SJCRH30 (cell line): ENCODE measurements around the gene KAZN. TPM values are rescaled to one million over a fixed set of nuclear protein-coding genes. Genes with fewer than 3 reads are reported as not detected.

Source experiments
- DNase-seq, 2 experiments: peaks; one replicate each; pipeline ENCODE4 v3.0.0-alpha.2; 2015 to 2020
- H3K27ac ChIP-seq: fragments of 250-450 bp; sonication (Bioruptor Pico); 2 replicates; pipeline ENCODE4 v1.5.1; 2020; ENCODE audit warnings: mild to moderate bottlenecking, moderate library complexity
- H3K27me3 ChIP-seq: fragments of 250-450 bp; sonication (Bioruptor Pico); 2 replicates; pipeline ENCODE4 v1.5.1; 2020; ENCODE audit warnings: mild to moderate bottlenecking, moderate library complexity
- H3K36me3 ChIP-seq: fragments of 250-450 bp; sonication (Bioruptor Pico); 2 replicates; pipeline ENCODE4 v1.5.1; 2020; ENCODE audit warnings: mild to moderate bottlenecking, moderate library complexity
- H3K4me1 ChIP-seq: fragments of 250-450 bp; sonication (Bioruptor Pico); 2 replicates; pipeline ENCODE4 v1.5.1; 2020; ENCODE audit warnings: mild to moderate bottlenecking, moderate library complexity
- H3K4me3 ChIP-seq: fragments of 250-450 bp; sonication (Bioruptor Pico); 2 replicates; pipeline ENCODE4 v1.5.1; 2020; ENCODE audit warnings: mild to moderate bottlenecking, moderate library complexity
- H3K9me3 ChIP-seq: fragments of 250-450 bp; sonication (Bioruptor Pico); replicated peaks from 2 replicates; pipeline ENCODE4 v1.5.1; 2020; ENCODE audit warnings: mild to moderate bottlenecking, moderate library complexity
- total RNA-seq: library from RNA; depleted of rRNA; stranded (reverse); fragments of >200 nt; shearing (Covaris generic); gene quantifications from 2 replicates; pipeline ENCODE4 v1.2.3, GENCODE V29; 2014

Gene KAZN
- total RNA-seq, 1 experiment from 2014 or later: 0.10 TPM

- no peaks in the 10 kb centered on the region for H3K36me3 ChIP-seq
- no peak overlapping the region for H3K4me3 ChIP-seq
- H3K27me3 ChIP-seq: no peaks in the 10 kb centered on the region
- no peaks in the 10 kb centered on the region for H3K4me1 ChIP-seq
- DNase-seq: no peak
- H3K9me3 ChIP-seq: no peaks in the 10 kb centered on the region
- no peak overlapping the region for H3K27ac ChIP-seq
Observed at GRCh38 chr1:14980621-14981218, 382.2 kb downstream of the KAZN start.

- no peaks in the 10 kb centered on the region for H3K27me3 ChIP-seq
- no peak overlapping the region for H3K27ac ChIP-seq
- H3K9me3 ChIP-seq: no peaks in the 10 kb centered on the region
- DNase-seq: no peak
- no peaks in the 10 kb centered on the region for H3K36me3 ChIP-seq
- no peaks in the 10 kb centered on the region for H3K4me1 ChIP-seq
- no peak overlapping the region for H3K4me3 ChIP-seq
Observed at GRCh38 chr1:14982029-14982428, 383.5 kb downstream of the KAZN start.

- H3K4me3 ChIP-seq: no peak overlapping the region
- H3K9me3 ChIP-seq: no peaks in the 10 kb centered on the region
- no peaks in the 10 kb centered on the region for H3K4me1 ChIP-seq
- H3K27ac ChIP-seq: no peak overlapping the region
- no peaks in the 10 kb centered on the region for H3K27me3 ChIP-seq
- no peak for DNase-seq
- H3K36me3 ChIP-seq: no peaks in the 10 kb centered on the region
Observed at GRCh38 chr1:14983277-14983676, 384.8 kb downstream of the KAZN start.

GRCh38 chr1:14986168-14986567 lies 387.7 kb downstream of the KAZN start:
- Histone ChIP-seq H3K4me3 (no peak overlapping the region), H3K27me3 (no peaks in the 10 kb centered on the region), H3K27ac (no peak overlapping the region), H3K9me3 (no peaks in the 10 kb centered on the region), H3K4me1 (no peaks in the 10 kb centered on the region), H3K36me3 (no peaks in the 10 kb centered on the region)
- DNase-seq: no peak

- no peak overlapping the region for H3K27ac ChIP-seq
- H3K9me3 ChIP-seq: no peaks in the 10 kb centered on the region
- H3K27me3 ChIP-seq: no peaks in the 10 kb centered on the region
- H3K36me3 ChIP-seq: no peaks in the 10 kb centered on the region
- H3K4me3 ChIP-seq: no peak overlapping the region
- H3K4me1 ChIP-seq: no peaks in the 10 kb centered on the region
- peak; percentile 31 to 34 for DNase-seq
Observed at GRCh38 chr1:14987829-14988603, 389.5 kb downstream of the KAZN start.

GRCh38 chr1:14988636-14989035 lies 390.2 kb downstream of the KAZN start:
- no peak for DNase-seq

GRCh38 chr1:14989931-14990728 lies 391.6 kb downstream of the KAZN start:
- Histone ChIP-seq H3K4me1 (no peaks in the 10 kb centered on the region), H3K4me3 (no peak overlapping the region), H3K27ac (no peak overlapping the region), H3K27me3 (peaks cover 3% of the 10 kb centered on the region; the same call in 1 of the 2 replicates), H3K9me3 (no peaks in the 10 kb centered on the region), H3K36me3 (no peaks in the 10 kb centered on the region)
- no peak for DNase-seq

More at GRCh38 chr1:14988636-14989035, 390.2 kb downstream of the KAZN start:
- H3K27me3 ChIP-seq: no peaks in the 10 kb centered on the region
- H3K9me3 ChIP-seq: no peaks in the 10 kb centered on the region
- no peak overlapping the region for H3K27ac ChIP-seq
- no peaks in the 10 kb centered on the region for H3K4me1 ChIP-seq
- no peaks in the 10 kb centered on the region for H3K36me3 ChIP-seq
- H3K4me3 ChIP-seq: no peak overlapping the region

GRCh38 chr1:14993414-14993813 lies 394.9 kb downstream of the KAZN start:
- Histone ChIP-seq H3K27ac (no peak overlapping the region), H3K4me1 (no peaks in the 10 kb centered on the region), H3K36me3 (no peaks in the 10 kb centered on the region), H3K9me3 (no peaks in the 10 kb centered on the region), H3K27me3 (peaks cover 3% of the 10 kb centered on the region; the same call in 1 of the 2 replicates), H3K4me3 (no peak overlapping the region)
- DNase-seq: no peak

- Histone ChIP-seq H3K4me3 (no peak overlapping the region), H3K4me1 (no peaks in the 10 kb centered on the region), H3K27ac (no peak overlapping the region), H3K36me3 (no peaks in the 10 kb centered on the region), H3K27me3 (peaks cover 3% of the 10 kb centered on the region), H3K9me3 (no peaks in the 10 kb centered on the region)
- no peak for DNase-seq
Observed at GRCh38 chr1:14994148-14994547, 395.7 kb downstream of the KAZN start.

GRCh38 chr1:14994841-14995437 lies 396.5 kb downstream of the KAZN start:
- DNase-seq: no peak

GRCh38 chr1:14996133-14997050 lies 397.9 kb downstream of the KAZN start:
- Histone ChIP-seq H3K9me3 (no peaks in the 10 kb centered on the region), H3K27ac (no peak overlapping the region), H3K4me3 (no peak overlapping the region)

More at GRCh38 chr1:14994841-14995437, 396.5 kb downstream of the KAZN start:
- Histone ChIP-seq H3K36me3 (no peaks in the 10 kb centered on the region), H3K27me3 (peaks cover 3% of the 10 kb centered on the region), H3K9me3 (no peaks in the 10 kb centered on the region), H3K4me1 (no peaks in the 10 kb centered on the region), H3K27ac (no peak overlapping the region), H3K4me3 (no peak overlapping the region)

GRCh38 chr1:14997646-14998276 lies 399.3 kb downstream of the KAZN start:
- DNase-seq: no peak
- Histone ChIP-seq H3K27me3 (peaks cover 3% of the 10 kb centered on the region), H3K36me3 (no peaks in the 10 kb centered on the region), H3K4me3 (no peak overlapping the region), H3K9me3 (no peaks in the 10 kb centered on the region), H3K27ac (no peak overlapping the region), H3K4me1 (no peaks in the 10 kb centered on the region)

More at GRCh38 chr1:14996133-14997050, 397.9 kb downstream of the KAZN start:
- DNase-seq: no peak
- Histone ChIP-seq H3K27me3 (peaks cover 3% of the 10 kb centered on the region), H3K36me3 (no peaks in the 10 kb centered on the region), H3K4me1 (no peaks in the 10 kb centered on the region)

- no peak for DNase-seq
- Histone ChIP-seq H3K4me3 (no peak overlapping the region), H3K36me3 (no peaks in the 10 kb centered on the region), H3K27me3 (peaks cover 3% of the 10 kb centered on the region), H3K27ac (no peak overlapping the region), H3K9me3 (no peaks in the 10 kb centered on the region), H3K4me1 (no peaks in the 10 kb centered on the region)
Observed at GRCh38 chr1:14999441-14999840, 401.0 kb downstream of the KAZN start.
